RCC 7860 (cell line): Measurements from ENCODE around the gene MED14.

Experiments
- DNase-seq: peaks from one replicate; pipeline ENCODE4 v3.0.0-alpha.2; 2015; ENCODE audit warnings: low spot score
- FAIRE-seq: peaks from 2 replicates; lab custom pipeline; 2012; peaks lifted over from hg19 to GRCh38; lab: Jason Lieb, UNC

The MED14 gene

GRCh38 chrX:40617566-40617965 is 117.8 kb downstream of the MED14 start:
- FAIRE-seq (no peak), DNase-seq (no peak)

- DNase-seq (no peak), FAIRE-seq (no peak)
These were observed 119.4 kb downstream of the MED14 start for GRCh38 chrX:40615976-40616375.

GRCh38 chrX:40612511-40612910 is 122.8 kb downstream of the MED14 start:
- FAIRE-seq (no peak), DNase-seq (no peak)

- DNase-seq (no peak), FAIRE-seq (no peak)
These were observed 128.0 kb downstream of the MED14 start for GRCh38 chrX:40607381-40607780.

- DNase-seq, result no peak
These were observed 131.9 kb downstream of the MED14 start for GRCh38 chrX:40603446-40603845.

More at GRCh38 chrX:40603446-40603845, 131.9 kb downstream of the MED14 start:
- FAIRE-seq, result no peak
